Activated CD8-positive, alpha-beta memory T cell treated with anti-CD3 and anti-CD28 coated beads, Interleukin-2, amount 10 ng/mL, durations not matched to agents 7 days and 5 days (primary cell): Measurements from ENCODE around the gene COL5A3. TPM values are rescaled to one million over a fixed set of nuclear protein-coding genes. Genes with fewer than 3 reads are reported as not detected.
A peak's percentile ranks its signal among the peaks of the same experiment; 100 is the strongest.

Experiments used
- ATAC-seq: fragments of 150-1000 bp; cut with Tn5 transposase; one replicate; pipeline ENCODE4 v1.10.0; 2021; ENCODE audit warnings: moderate library complexity
- CTCF ChIA-PET: fragments of 350-600 bp; sonication (Branson Sonifier 250); formaldehyde crosslinking; loops from one replicate; lab custom pipeline; 2021; ENCODE audit warnings: antibody characterized with exemption; lab: Charles Lee
- DNase-seq: peaks from one replicate; pipeline ENCODE4 v3.0.0-alpha.2; 2020
- H3K27ac Mint-ChIP-seq: one replicate; pipeline ENCODE4 v1.8.0; 2021; ENCODE audit warnings: mild to moderate bottlenecking, mixed read lengths
- H3K27me3 Mint-ChIP-seq: one replicate; pipeline ENCODE4 v1.8.0; 2021; ENCODE audit warnings: mixed read lengths
- H3K36me3 Mint-ChIP-seq: one replicate; pipeline ENCODE4 v1.8.0; 2021; ENCODE audit warnings: mild to moderate bottlenecking, mixed read lengths
- H3K4me1 Mint-ChIP-seq: one replicate; pipeline ENCODE4 v1.8.0; 2021; ENCODE audit warnings: mixed read lengths
- H3K4me3 Mint-ChIP-seq: one replicate; pipeline ENCODE4 v1.8.0; 2021; ENCODE audit warnings: mild to moderate bottlenecking, moderate library complexity, mixed read lengths
- H3K9me3 Mint-ChIP-seq: one replicate; pipeline ENCODE4 v1.8.0; 2022; ENCODE audit warnings: low read depth, mixed read lengths
- total RNA-seq, 2 experiments: library from RNA; stranded (reverse); gene quantifications; one replicate each; pipeline ENCODE4 v1.2.3, GENCODE V29; 2021

The COL5A3 gene
- under 1 TPM in 1 of 2 experiments, not detected in 1; 0.09 TPM for total RNA-seq

GRCh38 chr19:10010247-10010691 is at the start of gene COL5A3:
Gene COL5A3 (minus strand): TSS chr19:10010504. CDS start chr19:10010385, 119 bp downstream.
- Mint-ChIP-seq H3K4me1 (peaks cover 17% of the 10 kb centered on the region), H3K27me3 (peaks cover 52% of the 10 kb centered on the region), H3K9me3 (no peaks in the 10 kb centered on the region), H3K4me3 (no peak within 1 kb of the TSS), H3K27ac (no peak within 1 kb of the TSS), H3K36me3 (peaks cover 3% of the 10 kb centered on the region)
- CTCF ChIA-PET = interaction anchor here (1.5 to 2.0 kb wide), 3 partner anchors 10 to 17 kb away, joined by 3 to 13 read pairs (median 6); no protein-coding TSS in a partner anchor
- no peak for ATAC-seq
- no peak for DNase-seq

DNA sequence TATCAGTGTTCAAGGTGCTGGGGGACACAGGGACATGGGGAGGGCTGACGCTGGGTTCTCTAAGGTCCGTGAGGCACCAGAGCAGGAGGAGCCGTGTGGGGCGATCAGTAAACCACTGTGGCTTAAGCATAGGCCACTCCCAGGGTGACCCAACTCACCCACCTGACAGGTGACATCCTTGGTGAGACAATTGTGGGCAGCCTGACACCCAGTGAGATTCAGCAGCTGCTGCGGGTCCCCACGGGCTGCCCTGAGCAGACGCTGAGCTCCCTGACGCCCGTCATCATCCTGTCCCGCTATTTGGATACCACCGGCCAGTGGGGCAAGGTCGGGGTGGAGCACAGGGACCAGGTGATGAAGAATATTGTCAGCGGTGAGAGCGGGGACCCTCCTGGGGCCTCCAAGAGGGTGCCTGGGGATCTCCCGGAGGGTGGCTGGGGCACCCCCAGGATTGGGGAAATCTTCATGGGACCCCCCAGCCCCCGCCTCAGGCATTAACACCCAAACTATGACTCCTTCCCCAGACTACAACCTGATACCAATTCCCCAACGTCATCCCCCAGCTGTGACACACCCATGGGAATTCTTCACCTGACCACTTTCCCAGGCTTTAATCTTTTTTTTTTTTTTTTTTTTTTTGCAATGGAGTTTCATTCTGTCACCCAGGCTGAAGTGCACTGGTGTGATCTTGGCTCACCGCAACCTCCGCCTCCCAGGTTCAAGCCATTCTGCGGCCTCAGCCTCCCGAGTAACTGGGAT is 42.5 kb upstream of the COL5A3 start:
- CTCF ChIA-PET = interaction anchor here (0.7 to 0.8 kb wide), 2 partner anchors 18 to 21 kb away, joined by 3 read pairs; no protein-coding TSS in a partner anchor
- no peaks in the 10 kb centered on the region for H3K36me3 Mint-ChIP-seq

GRCh38 chr19:10049626-10050025 is 39.3 kb upstream of the COL5A3 start:
- H3K4me3 Mint-ChIP-seq = no peak overlapping the region
- no peaks in the 10 kb centered on the region for H3K9me3 Mint-ChIP-seq
- H3K27me3 Mint-ChIP-seq = no peaks in the 10 kb centered on the region
- no peak for ATAC-seq
- CTCF ChIA-PET = no interaction called here
- DNase-seq = no peak
- H3K36me3 Mint-ChIP-seq = no peaks in the 10 kb centered on the region
- H3K4me1 Mint-ChIP-seq = no peaks in the 10 kb centered on the region
- no peak overlapping the region for H3K27ac Mint-ChIP-seq

More for the DNA sequence above, 42.5 kb upstream of the COL5A3 start:
- H3K4me1 Mint-ChIP-seq = no peaks in the 10 kb centered on the region
- peaks cover 3% of the 10 kb centered on the region for H3K27me3 Mint-ChIP-seq
- H3K4me3 Mint-ChIP-seq = no peak overlapping the region
- ATAC-seq = no peak
- DNase-seq = no peak
- no peak overlapping the region for H3K27ac Mint-ChIP-seq
- no peaks in the 10 kb centered on the region for H3K9me3 Mint-ChIP-seq

- no peak overlapping the region for H3K27ac Mint-ChIP-seq
- ATAC-seq = no peak
- peaks cover 2% of the 10 kb centered on the region for H3K27me3 Mint-ChIP-seq
- no peaks in the 10 kb centered on the region for H3K4me1 Mint-ChIP-seq
- no peaks in the 10 kb centered on the region for H3K36me3 Mint-ChIP-seq
- H3K4me3 Mint-ChIP-seq = no peak overlapping the region
- no peaks in the 10 kb centered on the region for H3K9me3 Mint-ChIP-seq
- no peak for DNase-seq
- CTCF ChIA-PET = interaction anchor here (3.1 kb wide), 1 partner anchor 18 kb away, joined by 7 read pairs; no protein-coding TSS in a partner anchor
Observed at GRCh38 chr19:10045371-10045770, 35.1 kb upstream of the COL5A3 start.

DNA sequence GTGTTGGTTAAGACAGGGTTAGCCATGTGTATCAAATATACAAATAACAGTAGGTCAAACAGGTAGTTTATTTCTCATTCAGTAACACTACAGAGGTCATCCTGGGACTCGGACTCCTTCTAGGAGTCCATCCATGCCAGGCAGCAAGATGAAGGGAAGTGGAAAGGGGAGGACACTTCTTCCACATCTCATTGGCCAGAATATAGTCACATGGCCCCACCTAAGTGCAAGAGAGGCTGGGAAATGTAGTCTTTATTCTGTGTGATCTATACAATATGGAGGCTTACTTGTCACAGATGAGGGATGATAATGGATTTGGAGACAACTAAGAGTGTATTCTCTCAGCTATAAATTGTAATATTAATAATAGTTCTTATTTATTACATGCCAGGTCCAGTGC is 34.1 kb upstream of the COL5A3 start:
- Mint-ChIP-seq H3K27me3 (peaks cover 4% of the 10 kb centered on the region), H3K4me1 (no peaks in the 10 kb centered on the region), H3K4me3 (no peak overlapping the region), H3K9me3 (no peaks in the 10 kb centered on the region), H3K27ac (no peak overlapping the region), H3K36me3 (no peaks in the 10 kb centered on the region)
- DNase-seq (no peak), ATAC-seq (no peak)
- CTCF ChIA-PET = interaction anchor here (3.1 kb wide), 1 partner anchor 17 kb away, joined by 7 read pairs; no protein-coding TSS in a partner anchor

DNA sequence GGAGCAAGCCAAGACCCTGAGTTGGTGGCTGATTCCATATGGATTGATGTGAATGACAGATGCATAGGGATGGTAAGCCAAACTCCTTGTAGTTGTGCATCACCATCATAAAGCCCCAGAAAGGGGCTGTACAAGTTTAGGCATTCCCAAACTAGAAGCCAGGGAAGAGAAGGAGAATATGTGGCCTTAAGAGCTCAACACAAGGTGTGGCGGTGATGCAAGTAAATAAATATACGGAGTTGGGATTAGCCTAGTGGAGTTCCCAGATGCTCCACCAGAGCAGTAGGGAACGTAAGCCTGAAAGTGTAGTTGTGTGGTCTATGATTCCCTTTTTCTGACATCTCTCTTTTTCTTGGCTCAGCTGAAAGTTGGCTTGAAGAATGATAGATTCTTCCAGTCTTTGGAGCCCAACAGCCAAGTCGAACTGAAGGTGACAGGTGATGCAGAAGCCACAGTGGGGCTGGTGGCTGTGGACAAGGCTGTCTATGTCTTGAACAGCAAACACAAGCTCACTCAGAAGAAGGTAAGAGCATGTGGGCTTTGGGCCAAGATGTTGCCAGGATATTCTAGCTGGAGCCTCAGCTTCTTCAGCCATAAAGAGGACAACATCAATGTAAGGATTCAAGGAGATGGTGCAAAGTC is 33.1 kb upstream of the COL5A3 start:
- Mint-ChIP-seq H3K27ac (no peak overlapping the region), H3K36me3 (no peaks in the 10 kb centered on the region), H3K27me3 (peaks cover 12% of the 10 kb centered on the region), H3K9me3 (no peaks in the 10 kb centered on the region), H3K4me3 (no peak overlapping the region), H3K4me1 (no peaks in the 10 kb centered on the region)
- ATAC-seq (no peak), DNase-seq (no peak)
- CTCF ChIA-PET = interaction anchor here (0.8 kb wide), 1 partner anchor 16 kb away, joined by 3 read pairs; no protein-coding TSS in a partner anchor

DNA sequence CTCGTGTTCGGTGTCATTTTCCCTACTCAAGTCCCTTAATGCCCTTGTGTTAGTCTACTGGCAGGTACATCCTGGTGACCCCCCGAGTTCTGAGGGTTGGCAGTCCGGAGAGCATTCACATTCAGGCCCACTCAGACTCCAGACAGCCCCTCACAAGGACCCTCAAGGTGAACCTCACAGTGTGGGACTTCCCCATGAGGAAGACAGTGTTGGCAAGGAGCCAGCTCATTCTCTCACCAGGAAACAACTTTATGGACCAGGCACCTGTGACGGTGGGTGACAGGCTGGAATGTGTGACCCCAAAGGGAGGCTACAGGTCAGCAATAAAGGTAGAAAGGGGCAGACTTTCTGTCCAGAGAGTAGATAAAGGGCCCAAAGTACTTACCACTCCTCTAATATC is 27.5 kb upstream of the COL5A3 start:
- no peak overlapping the region for H3K27ac Mint-ChIP-seq
- H3K36me3 Mint-ChIP-seq = no peaks in the 10 kb centered on the region
- H3K4me3 Mint-ChIP-seq = no peak overlapping the region
- no peak for ATAC-seq
- CTCF ChIA-PET = interaction anchor here (2.3 kb wide), 1 partner anchor 11 kb away, joined by 10 read pairs; no protein-coding TSS in a partner anchor
- no peaks in the 10 kb centered on the region for H3K9me3 Mint-ChIP-seq
- H3K27me3 Mint-ChIP-seq = peaks cover 30% of the 10 kb centered on the region
- DNase-seq = no peak
- no peaks in the 10 kb centered on the region for H3K4me1 Mint-ChIP-seq

GRCh38 chr19:10037367-10037766 is 27.1 kb upstream of the COL5A3 start:
- peaks cover 33% of the 10 kb centered on the region for H3K27me3 Mint-ChIP-seq
- ATAC-seq (no peak), DNase-seq (no peak)
- no peaks in the 10 kb centered on the region for H3K9me3 Mint-ChIP-seq
- no peaks in the 10 kb centered on the region for H3K4me1 Mint-ChIP-seq
- no peak overlapping the region for H3K4me3 Mint-ChIP-seq
- CTCF ChIA-PET = interaction anchor here (2.3 kb wide), 1 partner anchor 10 kb away, joined by 10 read pairs; no protein-coding TSS in a partner anchor
- H3K36me3 Mint-ChIP-seq = no peaks in the 10 kb centered on the region
- H3K27ac Mint-ChIP-seq = no peak overlapping the region

- DNase-seq (no peak), ATAC-seq (no peak)
- CTCF ChIA-PET = interaction anchor here (2.3 kb wide), 1 partner anchor 9 kb away, joined by 10 read pairs; no protein-coding TSS in a partner anchor
- H3K9me3 Mint-ChIP-seq = no peaks in the 10 kb centered on the region
- no peak overlapping the region for H3K27ac Mint-ChIP-seq
- H3K27me3 Mint-ChIP-seq = peaks cover 36% of the 10 kb centered on the region
- no peak overlapping the region for H3K4me3 Mint-ChIP-seq
- no peaks in the 10 kb centered on the region for H3K4me1 Mint-ChIP-seq
- H3K36me3 Mint-ChIP-seq = no peaks in the 10 kb centered on the region
Observed at GRCh38 chr19:10036601-10037071, 26.3 kb upstream of the COL5A3 start.

- Mint-ChIP-seq H3K4me1 (no peaks in the 10 kb centered on the region), H3K27ac (no peak overlapping the region), H3K27me3 (peaks cover 26% of the 10 kb centered on the region), H3K9me3 (no peaks in the 10 kb centered on the region), H3K4me3 (no peak overlapping the region), H3K36me3 (no peaks in the 10 kb centered on the region)
- no peak for DNase-seq
- no peak for ATAC-seq
- CTCF ChIA-PET = no interaction called here
Observed at GRCh38 chr19:10033614-10034013, 23.3 kb upstream of the COL5A3 start.

DNA sequence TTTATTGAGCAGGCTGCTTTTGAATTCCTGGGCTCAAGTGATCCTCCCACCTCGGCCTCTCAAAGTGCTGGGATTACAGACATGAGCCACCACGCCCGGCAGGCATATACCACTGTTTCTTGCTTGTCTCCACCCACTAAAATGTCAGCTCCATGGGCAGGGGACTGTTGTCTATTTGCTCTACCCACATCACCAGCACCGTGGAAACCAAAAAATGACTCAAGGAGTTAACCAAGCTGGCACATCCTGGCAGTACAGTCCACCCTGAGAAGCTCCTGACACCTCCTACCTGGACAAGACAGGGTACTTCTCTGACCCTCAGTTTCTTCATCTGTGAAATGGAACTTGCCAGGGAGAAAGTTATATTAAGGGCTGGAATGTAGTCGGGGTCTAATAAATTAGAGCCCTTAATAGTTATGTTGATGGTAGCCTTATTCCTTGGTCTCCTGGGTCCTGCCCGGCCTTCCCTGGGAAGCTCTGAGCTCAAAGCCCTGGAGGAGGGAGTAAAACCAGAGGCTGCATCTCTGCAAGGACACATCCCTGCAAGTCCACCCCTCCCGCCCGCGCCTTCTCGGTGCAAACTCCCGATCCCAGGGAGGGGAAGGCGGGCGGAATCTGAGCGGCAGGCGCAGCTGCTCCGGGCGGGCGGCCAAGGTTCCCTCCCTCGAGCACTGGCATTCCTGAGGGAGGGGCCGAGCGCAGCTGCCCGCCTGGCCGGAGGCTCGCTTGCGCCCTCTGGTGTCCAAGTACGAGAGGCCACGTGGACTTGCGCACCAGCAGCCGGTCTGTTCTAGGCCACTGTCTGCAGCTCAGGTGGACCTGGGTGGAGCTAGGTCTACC is 17.1 kb upstream of the COL5A3 start:
- CTCF ChIA-PET = interaction anchor here (0.5 to 2.7 kb wide), 39 partner anchors 10 to 1635 kb away, joined by 3 to 56 read pairs (median 4); partner anchors contain the start of genes COL5A3, DNMT1, MRPL4 and OLFM2
- H3K4me1 Mint-ChIP-seq = no peaks in the 10 kb centered on the region
- no peaks in the 10 kb centered on the region for H3K36me3 Mint-ChIP-seq
- no peak overlapping the region for H3K4me3 Mint-ChIP-seq
- DNase-seq (peak; percentile 84), ATAC-seq (peak; percentile 95)
- H3K27me3 Mint-ChIP-seq = peaks cover 26% of the 10 kb centered on the region
- H3K9me3 Mint-ChIP-seq = no peaks in the 10 kb centered on the region
- H3K27ac Mint-ChIP-seq = no peak overlapping the region

- H3K4me3 Mint-ChIP-seq = no peak overlapping the region
- no peak for ATAC-seq
- DNase-seq = no peak
- H3K27me3 Mint-ChIP-seq = peaks cover 23% of the 10 kb centered on the region
- CTCF ChIA-PET = interaction anchor here (0.5 to 2.7 kb wide), 23 partner anchors 10 to 1635 kb away, joined by 3 to 56 read pairs (median 5); partner anchors contain the start of genes COL5A3, OLFM2, P2RY11 and PPAN
- H3K27ac Mint-ChIP-seq = no peak overlapping the region
- no peaks in the 10 kb centered on the region for H3K9me3 Mint-ChIP-seq
- no peaks in the 10 kb centered on the region for H3K36me3 Mint-ChIP-seq
- H3K4me1 Mint-ChIP-seq = no peaks in the 10 kb centered on the region
Observed at GRCh38 chr19:10026744-10027143, 16.4 kb upstream of the COL5A3 start.
